Stimulated activated CD4-positive, alpha-beta T cell treated with anti-CD3 and anti-CD28 coated beads, Interleukin-15, amount 100 ng/mL, for 48 hours (primary cell): ENCODE data around the gene TFEB.

Experiments
- DNase-seq, 2 donors: peaks; one replicate each; pipeline ENCODE4 v3.0.0-alpha.2; 2020; ENCODE audit warnings: low read depth in 2 of 2

Gene TFEB

GRCh38 chr6:41691426-41692079 is 43.9 kb downstream of the TFEB start:
- no peak for DNase-seq

GRCh38 chr6:41690541-41691330 is 44.7 kb downstream of the TFEB start:
- no peak for DNase-seq

- no peak for DNase-seq
Measured at GRCh38 chr6:41689171-41690008, 46.0 kb downstream of the TFEB start.

GRCh38 chr6:41688256-41688965 is 47.0 kb downstream of the TFEB start:
- no peak for DNase-seq

GRCh38 chr6:41687501-41688175 is 47.8 kb downstream of the TFEB start:
- no peak for DNase-seq

- no peak for DNase-seq
Measured at GRCh38 chr6:41685641-41686380, 49.6 kb downstream of the TFEB start.

- DNase-seq = no peak
Measured at GRCh38 chr6:41684311-41685180, 50.9 kb downstream of the TFEB start.

- DNase-seq = peak; percentile 64 to 75
Measured at GRCh38 chr6:41683523-41684310, 51.7 kb downstream of the TFEB start.

GRCh38 chr6:41683273-41683522 is 52.2 kb downstream of the TFEB start:
- DNase-seq = no peak

GRCh38 chr6:41682497-41683272 is 52.7 kb downstream of the TFEB start:
- DNase-seq = no peak

GRCh38 chr6:41682056-41682477 is 53.3 kb downstream of the TFEB start:
- peak; percentile 52 to 75 for DNase-seq

GRCh38 chr6:41680182-41680965 is 55.0 kb downstream of the TFEB start:
- DNase-seq = no peak

- no peak for DNase-seq
Measured at GRCh38 chr6:41679696-41680095, 55.7 kb downstream of the TFEB start.

- DNase-seq = no peak
Measured at GRCh38 chr6:41678511-41679084, 56.8 kb downstream of the TFEB start.

GRCh38 chr6:41677124-41677921 is 58.1 kb downstream of the TFEB start:
- no peak for DNase-seq

- DNase-seq = no peak
Measured at GRCh38 chr6:41676431-41676830, 59.0 kb downstream of the TFEB start.
